CMK (cell line): Measurements from ENCODE around the gene INO80D.
"Not testable (repeated sequence)": the region's sequence is repeated elsewhere in the genome, so short reads cannot be mapped to it uniquely, and the experiment has no call there.

Experiments used
- DNase-seq: peaks from one replicate; pipeline ENCODE4 v3.0.0-alpha.2; 2010; ENCODE audit warnings: low read depth

Gene INO80D

DNA sequence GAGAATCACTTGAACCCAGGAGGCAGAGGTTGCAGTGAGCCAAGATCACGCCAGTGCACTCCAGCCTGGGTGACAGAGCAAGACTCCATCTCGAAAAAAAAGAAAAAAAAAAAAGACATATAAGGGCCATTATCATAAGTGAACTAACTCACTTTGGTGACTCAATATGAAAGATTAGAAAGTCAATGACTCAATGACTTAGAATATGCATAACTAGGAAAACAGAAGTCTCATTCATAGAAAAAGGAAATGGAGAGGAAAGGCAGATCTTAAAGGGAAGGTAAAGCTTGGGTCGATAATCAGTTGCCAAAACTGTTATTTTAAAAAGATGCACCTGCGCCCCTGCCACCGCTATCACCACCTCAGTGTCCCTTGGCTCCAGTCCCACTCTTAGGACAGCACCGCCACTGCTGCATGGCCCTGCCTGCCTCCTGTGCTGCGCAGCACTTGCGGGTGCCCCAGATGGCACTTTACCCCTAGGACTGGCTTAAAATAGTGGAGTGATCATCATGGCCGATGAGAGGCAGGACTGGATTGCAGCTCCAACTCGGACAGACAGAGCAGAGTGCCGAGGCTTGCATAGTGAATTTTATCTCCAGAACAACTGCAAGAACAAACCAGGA, 54.7 kb downstream of the INO80D start:
- no peak for DNase-seq

DNA sequence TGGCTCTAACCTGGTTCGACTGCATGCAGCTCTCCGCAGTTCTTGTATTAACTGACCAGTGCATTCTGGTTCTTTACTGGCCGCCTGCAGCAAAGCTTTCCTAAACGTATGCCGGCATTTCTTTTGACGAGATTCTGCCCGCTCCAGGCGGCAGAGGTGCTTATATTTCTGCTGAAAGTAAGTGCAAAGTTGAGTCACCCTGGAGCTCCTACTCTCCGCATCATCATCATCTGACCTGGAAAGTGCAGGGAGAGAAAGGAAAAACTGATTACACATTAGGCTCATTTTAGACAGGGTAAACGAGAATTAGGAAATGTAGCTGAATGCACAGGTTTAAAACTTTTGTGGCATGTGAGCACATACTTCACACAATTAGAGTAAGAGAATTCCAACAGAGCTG, 57.9 kb downstream of the INO80D start:
- no peak for DNase-seq

DNA sequence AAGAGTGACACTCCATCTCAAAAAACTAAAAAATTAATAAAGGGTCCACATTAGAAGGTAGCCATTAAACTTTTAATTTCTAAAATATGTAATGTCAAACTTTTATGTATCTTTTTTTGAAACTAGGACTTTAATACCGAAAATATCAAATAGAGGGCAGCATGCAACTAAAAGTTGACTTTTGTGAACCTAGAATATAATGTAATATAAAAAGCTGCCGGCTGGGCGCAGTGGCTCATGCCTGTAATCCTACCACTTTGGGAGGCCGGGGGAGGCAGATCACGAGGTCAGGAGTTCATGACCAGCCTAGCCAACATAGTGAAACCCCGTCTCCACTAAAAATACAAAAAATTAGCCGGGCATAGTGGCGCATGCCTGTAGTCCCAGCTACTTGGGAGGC, 62.8 kb downstream of the INO80D start:
- DNase-seq = no peak

DNA sequence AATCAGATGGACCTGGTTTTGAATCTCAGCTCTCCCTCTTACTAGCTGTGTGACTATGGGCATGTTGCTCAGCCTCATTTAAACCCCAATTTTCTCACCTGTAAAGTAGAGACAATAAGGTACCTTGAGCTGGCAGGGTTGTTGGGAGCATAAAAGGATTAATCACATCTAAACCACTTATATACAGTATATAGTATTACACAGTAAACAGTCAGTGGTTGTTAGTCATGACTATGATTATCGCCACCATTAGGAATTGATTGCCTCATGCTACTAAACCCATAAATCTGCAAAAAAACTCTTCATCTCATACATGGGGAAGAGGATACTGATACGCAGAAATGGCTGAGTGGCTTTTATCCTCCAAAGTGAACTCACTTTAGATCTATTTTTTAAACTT, 65.8 kb downstream of the INO80D start:
- DNase-seq = no peak

DNA sequence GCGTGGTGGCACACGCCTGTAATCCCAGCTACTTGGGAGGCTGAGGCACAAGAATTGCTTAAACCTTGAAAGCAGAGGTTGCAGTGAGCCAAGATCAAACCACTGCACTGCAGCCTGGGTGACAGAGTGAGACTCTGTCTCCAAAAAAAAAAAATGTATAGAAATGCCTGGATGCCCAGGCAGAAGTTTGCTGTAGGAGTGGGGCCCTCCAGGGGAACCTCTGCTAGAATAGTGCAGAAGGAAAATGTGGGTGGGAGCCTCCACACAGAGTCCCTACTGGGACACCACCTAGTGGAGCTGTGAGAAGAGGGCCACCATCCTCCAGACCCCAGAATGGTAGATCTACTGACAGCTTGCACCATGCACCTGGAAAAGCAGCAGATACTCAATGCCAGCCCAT, 70.2 kb downstream of the INO80D start:
- not testable (repeated sequence) for DNase-seq

DNA sequence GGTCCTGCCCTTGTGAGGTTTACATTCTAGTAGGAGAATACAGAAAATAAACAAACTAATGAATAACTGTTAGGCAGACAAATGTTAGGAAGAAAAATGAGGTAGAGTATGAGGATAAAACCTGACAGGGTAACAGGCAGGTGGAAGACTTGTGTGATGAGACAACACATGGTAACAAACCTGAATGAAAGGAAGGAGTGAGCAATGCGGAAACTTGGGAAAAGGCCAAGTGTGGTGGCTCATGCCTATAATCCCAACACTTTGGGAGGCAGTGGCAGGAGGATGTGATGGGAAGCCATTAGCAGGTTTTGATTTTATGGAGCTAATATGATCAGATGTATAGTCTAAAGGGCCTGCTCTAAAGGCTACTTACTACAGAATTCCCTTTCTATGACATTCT, 74.2 kb downstream of the INO80D start:
- DNase-seq = no peak

DNA sequence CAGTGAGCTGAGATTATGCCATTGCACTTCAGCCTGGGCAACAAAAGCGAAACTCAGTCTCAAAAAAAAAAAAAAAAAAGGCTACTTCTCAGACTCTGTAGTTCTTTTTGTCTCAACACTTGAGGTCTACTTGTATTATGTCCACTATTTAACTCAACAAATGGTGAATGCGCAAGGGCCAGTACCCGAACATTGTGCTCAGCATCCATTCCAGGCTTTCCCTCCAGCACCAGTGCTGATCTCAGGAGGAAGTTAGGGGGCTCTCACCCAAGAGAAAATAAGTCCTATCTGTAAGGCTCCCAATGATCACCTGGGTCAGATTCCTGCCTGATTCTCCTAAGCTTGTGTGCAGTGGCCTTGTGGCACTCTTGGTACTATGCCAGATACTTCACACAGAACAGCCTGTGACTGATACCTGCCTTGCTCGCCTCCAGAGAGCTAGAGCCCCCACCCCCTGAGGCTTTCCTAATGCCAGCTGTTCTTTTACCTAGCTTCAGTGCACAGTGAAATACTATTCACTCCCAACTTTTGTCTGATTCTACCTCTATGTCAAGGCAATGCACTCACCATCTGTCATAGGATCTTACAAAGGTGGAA, 74.9 kb downstream of the INO80D start:
- DNase-seq = no peak

DNA sequence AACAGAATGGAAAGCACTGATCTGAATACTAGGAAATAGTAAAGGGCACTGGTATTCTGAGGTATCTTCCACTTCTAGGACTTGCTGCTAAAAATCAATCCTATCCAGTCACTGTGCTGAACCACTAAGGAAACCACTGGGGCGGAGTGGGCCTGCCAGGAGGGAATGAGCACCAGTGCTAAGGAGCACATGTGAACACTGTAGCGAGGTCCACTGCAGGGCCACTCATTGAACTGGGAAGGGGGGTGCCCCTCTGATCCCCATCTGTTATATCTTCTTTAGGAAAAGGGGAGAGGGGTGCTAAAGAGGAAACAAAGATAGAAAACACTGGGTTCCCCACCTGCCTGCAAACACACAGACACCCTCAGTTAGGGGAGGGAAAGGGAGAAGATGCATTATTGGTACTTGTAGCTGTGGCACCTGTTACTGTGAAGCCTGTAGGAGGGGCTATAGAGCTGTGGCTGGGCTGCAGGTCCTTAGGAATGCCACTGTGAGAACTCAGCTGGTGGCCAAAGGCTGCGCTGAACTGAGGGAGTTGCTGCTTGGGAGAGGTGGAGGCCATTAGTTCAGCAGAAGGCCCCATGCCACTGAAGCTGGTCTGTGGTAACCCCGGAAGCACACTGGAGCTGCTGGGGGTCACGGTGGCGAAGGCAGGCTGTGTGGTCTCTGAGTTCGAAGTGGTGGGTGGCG, 81.8 kb downstream of the INO80D start:
- no peak for DNase-seq

DNA sequence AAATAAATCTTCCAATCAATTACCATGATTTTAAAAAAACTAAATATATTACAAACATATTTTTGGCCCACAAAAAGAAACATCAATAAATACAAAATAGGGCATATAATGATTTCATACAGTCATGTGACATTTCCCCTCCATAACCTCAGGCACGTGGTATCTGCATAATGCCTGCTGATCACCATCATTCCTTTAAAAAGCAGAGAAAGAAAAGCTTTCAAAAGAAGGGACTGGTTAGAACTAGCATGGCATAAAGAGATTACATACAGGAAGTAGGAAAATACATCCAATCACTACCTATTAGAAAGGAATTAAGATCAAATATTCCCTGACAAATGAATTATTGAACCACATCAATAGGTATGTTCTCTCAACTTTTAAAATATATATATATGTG, 83.5 kb downstream of the INO80D start:
- DNase-seq = no peak

DNA sequence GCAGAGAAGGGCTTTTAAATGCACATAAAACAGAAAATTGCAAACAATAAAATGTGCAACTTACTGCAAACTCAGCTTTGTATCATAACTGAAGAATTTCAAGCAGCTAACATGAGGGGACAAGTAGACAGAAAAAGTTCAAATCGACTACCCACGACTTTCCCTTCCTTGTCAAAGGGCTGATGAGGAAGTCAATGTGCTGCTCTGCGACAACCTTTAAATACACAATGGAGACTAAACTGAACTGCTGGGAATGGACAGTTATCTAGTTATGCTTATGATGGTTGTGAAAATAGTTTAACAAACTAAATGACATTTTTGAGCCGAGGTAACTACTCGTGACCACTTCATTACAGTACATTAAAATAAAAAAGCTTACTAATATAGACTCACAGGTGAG, 84.1 kb downstream of the INO80D start:
- DNase-seq = no peak

DNA sequence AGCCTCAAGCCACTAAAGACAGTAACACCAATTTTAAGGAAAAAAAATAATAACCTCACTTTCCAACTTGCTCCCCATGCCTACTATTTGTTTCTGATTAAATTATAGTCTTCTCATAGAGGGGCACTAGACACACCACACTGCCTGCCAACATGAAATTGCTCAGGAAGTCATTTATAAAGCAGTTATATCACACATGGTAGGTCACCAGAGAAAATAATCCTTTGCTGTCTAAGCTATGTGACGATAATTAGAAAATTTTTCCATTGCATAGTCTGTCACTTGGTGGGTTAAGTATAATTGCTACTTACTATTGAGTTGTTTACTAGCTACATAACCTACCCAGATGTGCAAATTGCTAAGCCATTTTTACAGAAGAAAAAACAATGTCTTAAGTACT, 85.2 kb downstream of the INO80D start:
- DNase-seq = no peak

DNA sequence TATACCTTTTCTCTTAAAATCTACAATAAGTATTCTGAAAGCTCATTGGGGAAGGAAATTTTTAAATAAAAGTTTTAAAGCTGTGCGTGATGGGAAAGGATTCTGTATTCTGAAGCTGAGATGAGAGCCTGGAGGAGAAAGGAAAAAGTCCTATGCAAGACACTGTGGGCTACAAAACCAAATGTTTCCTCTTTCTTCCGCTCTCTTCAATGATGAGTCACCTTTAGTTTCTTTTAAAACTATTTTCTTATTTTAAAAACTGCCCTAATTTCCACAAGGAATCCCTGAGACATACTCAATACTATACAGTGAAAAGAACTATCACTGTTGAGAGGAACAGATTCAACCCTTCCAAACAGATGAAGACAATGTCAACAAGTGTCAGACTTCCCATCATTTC, 87.4 kb downstream of the INO80D start:
- DNase-seq = no peak

DNA sequence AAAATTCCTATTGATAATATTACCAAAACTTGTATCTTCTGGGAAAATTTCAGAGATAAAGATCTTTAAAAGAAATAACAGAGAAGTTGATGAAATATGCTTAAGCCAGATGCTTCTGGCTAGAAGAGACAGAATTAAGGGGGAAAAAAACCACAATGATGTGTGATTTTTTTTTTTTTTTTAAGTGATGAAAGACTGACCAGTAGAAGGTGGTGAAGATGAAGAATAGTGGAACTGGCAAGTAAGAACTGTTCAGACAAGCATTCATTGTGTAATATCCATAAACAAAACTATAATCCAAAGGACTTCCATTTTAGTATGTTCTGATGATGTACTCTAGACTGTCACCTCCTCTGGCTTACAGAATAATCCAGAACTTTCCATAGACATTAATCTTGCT, 89.8 kb downstream of the INO80D start:
- no peak for DNase-seq

DNA sequence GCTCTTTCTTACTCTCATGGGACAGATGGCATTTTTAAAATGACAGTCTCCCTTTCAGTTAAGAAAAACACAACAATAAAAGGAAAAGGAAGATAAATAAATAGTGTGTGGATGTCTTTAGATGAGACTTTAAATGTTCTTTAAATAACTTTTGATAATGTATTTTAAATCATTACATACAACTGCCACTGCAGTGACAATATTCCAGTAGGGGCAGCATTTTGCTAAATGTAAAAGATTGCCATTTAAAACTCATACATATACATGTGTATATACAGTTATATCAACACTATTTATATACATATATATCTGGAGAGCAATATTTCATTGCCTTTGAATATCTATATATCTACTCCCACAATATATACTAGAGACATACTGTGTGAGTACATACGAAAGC, 90.7 kb downstream of the INO80D start:
- no peak for DNase-seq

DNA sequence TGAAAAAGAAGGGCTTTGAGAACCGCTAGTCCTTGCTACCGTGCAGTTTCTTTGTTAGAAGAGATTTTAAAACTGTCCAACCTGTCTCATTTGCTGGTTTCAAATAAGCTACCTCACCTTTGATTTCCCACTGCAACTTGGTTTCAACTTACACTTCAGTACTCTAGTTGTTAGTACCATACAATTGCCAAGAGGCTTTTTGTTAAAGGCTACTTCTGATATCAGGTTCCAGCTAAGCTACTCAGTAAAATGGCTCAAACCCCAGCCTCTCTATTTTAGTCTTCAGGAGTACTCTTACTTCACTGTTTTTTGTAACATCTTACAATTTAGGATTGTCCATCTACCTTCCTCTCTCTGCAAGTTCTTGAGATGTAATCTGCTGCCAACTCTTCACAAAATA, 91.6 kb downstream of the INO80D start:
- DNase-seq = no peak

DNA sequence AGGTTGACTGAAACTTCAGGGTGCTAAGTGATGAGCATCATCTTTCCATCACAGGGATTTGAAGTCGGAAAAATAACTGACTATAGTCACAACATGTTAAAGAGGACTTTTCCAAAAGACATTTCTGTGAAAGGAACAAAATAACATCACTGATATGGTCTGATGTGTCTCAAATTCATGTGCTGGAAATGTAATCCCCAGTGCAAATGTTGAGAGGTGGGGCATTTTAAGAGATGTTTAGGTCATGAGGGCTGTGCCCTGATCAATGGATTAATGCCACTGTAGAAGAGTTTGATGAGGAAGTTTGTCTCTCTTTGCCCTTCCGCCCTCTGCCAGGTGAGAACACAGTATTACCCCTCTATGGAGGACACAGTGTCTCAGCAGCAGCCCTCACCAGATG, 95.9 kb downstream of the INO80D start:
- DNase-seq = no peak

DNA sequence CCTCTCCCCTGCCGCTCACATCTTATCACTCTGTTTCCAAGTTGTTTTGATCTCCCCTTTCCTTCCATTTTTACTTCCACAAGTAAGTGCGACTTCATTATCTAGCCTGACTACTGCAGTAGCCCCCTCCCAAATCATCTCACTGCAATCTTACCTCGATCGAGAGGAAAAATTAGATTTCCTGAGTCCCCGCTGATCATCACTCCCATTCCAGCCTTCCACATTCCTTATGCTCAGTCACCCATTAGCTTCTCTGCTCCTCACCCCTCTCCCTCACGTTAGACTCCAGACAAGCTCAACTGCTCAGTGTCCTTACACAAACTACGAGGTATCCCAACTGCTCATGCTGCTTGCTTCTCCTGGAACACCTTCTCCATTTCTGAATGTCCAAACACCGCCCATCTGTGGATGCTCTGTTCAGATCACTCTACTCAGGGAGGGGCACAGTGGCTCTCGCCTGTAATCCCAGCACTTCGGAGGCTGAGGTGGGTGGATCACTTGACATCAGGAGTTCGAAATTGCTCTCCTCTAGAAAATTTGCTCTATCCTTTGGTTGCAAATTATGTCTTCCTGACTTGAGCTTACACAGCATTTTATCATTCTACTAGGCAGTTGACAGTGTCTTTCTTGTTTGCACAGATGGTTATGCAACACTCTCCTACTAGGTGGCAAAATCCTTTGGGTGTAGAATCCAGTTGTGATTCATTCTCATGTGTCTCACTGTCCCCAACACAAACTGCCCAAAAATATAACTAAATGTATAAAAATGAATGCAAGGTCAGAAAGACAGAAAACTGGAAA, 96.5 kb downstream of the INO80D start:
- no peak for DNase-seq

DNA sequence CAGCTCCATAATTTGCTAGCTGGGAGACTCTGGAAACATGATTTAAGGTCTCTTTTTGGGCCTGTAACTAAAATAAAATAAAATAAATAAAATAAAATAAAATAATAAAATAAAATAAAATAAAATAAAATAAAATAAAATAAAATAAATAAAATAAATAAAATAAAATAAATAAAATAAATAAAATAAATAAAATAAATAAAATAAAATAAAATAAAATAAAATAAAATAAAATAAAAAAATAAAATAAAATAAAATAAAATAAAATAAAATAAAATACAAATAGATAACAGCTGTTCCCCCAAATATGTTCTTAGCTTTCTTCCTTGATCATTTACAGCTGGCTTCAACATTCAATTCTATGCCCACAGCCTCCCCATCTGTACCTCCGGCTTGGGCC, 97.3 kb downstream of the INO80D start:
- DNase-seq = not testable (repeated sequence)

DNA sequence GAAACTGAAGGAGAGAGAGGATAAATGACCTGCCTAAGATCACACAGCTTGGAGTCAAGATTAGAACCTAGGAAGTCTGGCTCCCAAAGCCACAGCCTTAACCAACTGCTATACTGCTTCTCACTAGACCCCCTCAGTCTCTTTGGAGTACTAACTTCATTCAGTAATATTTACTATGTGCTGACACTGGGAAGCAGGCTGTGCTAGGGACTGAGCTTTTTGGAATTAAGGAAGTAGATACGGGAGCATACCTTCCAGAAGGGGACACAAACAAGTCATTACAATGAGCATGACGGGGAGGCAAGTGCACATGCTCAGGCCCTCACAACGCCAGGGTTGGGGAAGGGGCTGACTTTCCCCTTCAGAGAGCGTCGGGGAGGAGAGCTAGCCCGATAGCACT, 97.7 kb downstream of the INO80D start:
- DNase-seq = no peak

DNA sequence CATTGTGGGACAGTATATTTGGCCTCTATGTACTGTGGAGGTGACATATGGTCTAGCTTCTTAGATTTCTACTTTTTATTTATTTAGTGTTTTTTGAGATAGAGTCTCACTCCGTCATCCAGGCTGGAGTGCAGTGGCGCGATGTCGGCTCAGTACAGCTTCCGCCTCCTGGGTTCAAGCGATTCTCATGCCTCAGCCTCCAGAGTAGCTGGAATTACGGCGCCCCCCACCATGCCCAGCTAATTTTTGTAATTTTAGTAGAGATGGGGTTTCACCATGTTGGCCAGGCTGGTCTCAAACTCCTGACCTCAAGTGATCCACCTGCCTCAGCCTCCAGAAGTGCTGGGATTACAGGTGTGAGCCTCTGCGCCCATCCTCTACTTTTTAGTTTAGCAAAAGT, 99.6 kb downstream of the INO80D start:
- not testable (repeated sequence) for DNase-seq

DNA sequence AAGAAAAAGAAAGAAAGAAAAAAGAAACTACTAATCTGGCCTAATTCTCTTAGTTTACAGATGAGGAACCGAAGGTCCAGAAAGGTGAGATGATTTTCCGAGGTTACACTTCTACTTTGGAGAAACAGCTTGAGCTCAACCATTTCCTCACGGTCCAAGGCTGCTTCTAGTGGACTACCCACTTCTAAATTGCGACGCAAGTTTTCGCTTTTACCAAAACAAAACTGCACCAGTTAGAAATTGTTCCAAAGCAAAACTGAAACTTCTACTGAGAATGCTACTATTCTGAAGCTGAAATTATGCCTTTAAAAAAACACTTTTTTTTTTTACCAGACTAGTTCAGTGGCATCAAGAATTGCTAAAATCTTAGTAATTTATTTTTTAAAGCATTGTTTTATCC, 101.6 kb downstream of the INO80D start:
- DNase-seq = no peak

DNA sequence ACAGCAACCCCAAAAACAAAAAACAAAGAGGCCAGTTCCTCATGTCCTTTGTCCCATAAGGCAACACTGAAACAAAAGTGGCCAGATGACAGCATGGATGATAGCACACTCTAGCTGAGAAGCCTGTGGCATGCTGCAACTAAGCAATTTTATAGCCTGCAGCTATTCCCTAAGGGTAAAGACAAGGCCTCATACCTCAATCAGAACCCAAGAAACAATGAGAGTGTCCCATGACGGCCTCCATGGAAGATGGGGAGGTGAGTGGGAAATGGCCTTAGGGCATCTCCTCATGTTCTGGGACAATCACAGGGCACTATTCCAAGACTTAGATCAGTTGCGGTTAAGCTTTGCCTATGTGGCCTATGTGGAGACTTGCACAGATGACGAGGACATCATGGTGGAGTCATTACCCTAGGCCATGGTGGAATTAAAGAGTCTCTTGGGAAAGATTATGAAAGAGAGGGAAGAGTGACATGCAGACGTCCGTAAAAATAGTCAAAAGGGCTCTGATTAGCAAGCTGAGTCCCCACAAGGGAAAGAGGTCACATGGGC, 103.1 kb downstream of the INO80D start:
- no peak for DNase-seq

DNA sequence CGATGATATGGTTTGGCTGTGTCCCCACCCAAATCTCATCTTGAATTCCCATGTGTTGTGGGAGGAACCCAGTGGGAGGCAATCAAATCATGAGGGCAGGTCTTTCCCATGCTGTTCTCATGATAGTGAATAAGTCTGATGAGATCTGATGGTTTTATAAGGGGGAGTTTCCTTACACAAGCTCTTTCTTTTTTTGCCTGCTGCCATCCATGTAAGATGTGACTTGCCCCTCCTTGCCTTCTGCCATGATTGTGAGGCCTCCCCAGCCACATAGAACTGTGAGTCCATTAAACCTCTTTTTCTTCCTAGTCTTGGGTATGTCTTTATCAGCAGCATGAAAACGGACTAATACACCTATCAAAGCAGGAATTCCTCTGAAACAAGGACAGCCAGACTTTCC, 107.2 kb downstream of the INO80D start:
- not testable (repeated sequence) for DNase-seq
